GM21529 (cell line): ENCODE measurements around the gene EIF4E1B.
A peak's percentile ranks its signal among the peaks of the same experiment; 100 is the strongest.

Experiments used
- ATAC-seq: cut with Tn5 transposase; IDR thresholded peaks from one replicate; pipeline ENCODE4 v1.9.1; 2021; ENCODE audit not compliant: unreplicated experiment

Gene EIF4E1B

GRCh38 chr5:176660860-176661641 is 30.6 kb downstream of the EIF4E1B start:
- peak; percentile 73 for ATAC-seq

- no peak for ATAC-seq
These were observed 31.2 kb downstream of the EIF4E1B start for GRCh38 chr5:176661676-176662075.

DNA sequence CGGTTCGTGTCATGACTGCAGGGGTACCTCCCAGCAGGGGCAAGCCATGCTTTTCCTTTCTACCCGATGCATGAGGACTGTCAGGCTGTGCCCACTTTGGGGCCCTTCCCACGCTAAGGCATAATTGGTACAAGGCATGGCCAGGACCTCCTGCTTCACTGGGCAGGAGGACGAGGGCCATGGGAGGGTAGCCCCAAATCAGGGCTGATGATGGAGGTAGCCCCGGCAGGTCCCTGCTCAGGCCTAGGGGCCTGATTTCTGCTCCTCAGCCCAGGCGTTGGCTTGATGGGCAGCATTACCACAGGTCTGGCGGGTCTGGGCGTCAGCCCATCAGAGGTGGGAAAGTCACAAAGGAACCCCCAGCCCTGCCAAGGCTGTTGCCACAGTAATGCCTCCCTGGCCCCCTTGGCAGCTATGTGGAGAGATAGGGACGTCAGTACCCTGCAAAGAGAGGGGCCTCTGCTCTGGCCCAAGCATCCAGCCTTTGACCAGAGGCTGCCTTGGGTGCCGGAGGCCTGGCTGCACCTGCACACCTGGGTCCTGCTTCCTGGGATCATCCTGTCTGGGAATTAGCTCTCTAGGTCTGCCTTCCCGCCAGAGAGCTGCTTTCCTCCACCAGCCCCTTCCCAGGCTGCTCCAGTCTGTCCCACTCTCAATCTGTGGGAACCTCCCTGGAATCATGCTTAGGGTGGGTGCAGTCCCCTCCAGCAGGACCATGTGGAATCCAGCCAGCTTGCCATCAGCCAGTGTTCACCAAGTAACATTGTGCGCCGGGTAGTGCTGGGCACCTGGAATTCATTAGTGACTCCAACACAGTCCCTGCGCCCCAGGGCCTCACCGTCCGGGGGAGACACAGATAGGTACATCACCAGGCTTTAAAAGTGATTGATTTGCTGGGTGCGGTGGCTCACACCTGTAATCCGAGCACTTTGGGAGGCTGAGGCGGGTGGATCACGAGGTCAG is 32.2 kb downstream of the EIF4E1B start:
- no peak for ATAC-seq

GRCh38 chr5:176663566-176663965 is 33.1 kb downstream of the EIF4E1B start:
- no peak for ATAC-seq

DNA sequence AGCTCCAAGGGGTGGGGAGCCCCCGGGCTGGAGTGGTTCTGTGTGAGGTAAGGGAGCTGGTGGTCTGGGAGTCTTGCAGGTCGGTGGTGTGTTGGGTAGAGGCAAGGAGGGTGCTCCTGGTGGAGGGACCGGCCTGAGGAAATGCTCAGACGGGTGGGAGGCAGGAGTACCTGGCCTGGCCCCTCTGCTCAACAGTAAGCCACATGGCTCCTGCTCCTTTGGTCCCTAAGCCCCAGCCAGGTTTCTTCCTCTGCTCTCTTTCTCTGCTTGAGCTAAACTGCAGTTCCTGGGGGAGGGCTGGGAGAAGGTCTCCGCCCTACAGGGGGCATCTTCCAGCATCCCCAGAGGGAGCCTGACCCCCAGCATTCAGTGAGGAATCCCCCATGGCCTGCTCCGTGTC is 34.0 kb downstream of the EIF4E1B start:
- ATAC-seq = no peak

DNA sequence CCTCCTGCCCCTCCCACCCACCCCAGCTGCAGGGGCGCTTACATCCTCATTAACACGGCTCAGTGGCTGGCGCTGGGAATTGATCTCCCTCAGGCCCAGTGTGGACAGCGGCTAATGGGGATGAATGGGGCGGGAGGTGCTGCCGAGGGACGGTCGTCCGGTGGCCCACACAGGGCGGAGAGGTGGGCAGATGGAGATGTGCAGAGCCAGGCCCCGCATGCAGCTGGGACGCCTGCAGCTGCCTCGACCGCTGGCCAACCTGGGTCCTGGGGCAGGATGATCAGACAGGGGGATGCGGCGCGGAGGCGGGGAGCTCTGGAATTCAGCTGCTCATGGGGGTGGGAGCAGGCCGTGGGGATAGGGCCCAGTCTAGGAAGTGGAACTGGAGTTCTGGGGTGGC is 34.4 kb downstream of the EIF4E1B start:
- no peak for ATAC-seq

GRCh38 chr5:176665517-176665916 is 35.0 kb downstream of the EIF4E1B start:
- ATAC-seq = no peak

GRCh38 chr5:176667637-176668036 is 37.2 kb downstream of the EIF4E1B start:
- no peak for ATAC-seq

- no peak for ATAC-seq
These were observed 40.0 kb downstream of the EIF4E1B start for GRCh38 chr5:176670449-176670848.

- ATAC-seq = no peak
These were observed 40.9 kb downstream of the EIF4E1B start for GRCh38 chr5:176671399-176671798.

DNA sequence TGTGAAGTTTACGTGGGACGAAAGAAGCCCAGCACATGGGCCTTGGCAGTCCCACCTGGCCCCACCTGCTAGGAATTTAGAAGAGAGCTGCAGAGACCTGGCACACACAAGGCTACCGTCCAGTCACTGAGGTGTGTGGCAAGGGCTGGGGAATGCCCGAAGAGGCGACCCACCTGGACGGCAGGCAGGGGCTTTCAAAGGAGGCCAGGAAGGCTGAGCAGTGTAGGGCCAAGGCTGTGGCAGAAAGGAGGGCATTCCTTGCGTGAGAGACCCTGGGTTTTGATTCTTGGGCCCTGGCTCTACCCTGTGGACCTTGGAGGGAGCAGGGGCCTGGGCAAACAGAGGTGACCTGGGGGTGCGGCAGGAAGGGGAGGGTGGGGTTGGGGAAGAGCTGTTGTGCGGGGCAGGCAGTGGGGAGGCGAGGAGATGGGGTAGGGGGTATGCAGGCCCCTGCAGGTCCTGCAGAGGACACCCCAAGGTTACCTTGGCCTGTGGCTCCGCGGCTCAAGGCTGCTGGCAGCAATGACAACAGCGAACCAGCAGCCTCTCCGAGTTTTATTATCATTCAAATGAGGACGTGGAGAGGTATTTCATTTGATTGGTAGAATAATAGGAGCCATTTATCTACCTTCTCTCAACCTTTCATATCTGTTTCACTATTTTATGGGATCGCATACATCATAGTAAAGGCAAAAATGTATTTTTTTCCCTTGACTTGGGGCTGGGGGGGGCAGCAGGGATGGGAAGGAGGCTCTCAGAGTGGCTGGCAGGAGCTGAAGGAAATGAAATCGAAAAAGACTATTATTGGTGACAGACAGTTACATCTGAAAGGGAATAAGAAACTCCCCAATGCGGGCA is 41.6 kb downstream of the EIF4E1B start:
- no peak for ATAC-seq

GRCh38 chr5:176673651-176674583 is 43.4 kb downstream of the EIF4E1B start:
- no peak for ATAC-seq

- ATAC-seq = no peak
These were observed 44.3 kb downstream of the EIF4E1B start for GRCh38 chr5:176674799-176675198.

- no peak for ATAC-seq
These were observed 45.3 kb downstream of the EIF4E1B start for GRCh38 chr5:176675676-176676360.

- ATAC-seq = peak; percentile 88
These were observed 45.9 kb downstream of the EIF4E1B start for GRCh38 chr5:176676361-176676824.

- no peak for ATAC-seq
These were observed 46.9 kb downstream of the EIF4E1B start for GRCh38 chr5:176677209-176677939.

- no peak for ATAC-seq
These were observed 48.1 kb downstream of the EIF4E1B start for GRCh38 chr5:176678584-176678983.

DNA sequence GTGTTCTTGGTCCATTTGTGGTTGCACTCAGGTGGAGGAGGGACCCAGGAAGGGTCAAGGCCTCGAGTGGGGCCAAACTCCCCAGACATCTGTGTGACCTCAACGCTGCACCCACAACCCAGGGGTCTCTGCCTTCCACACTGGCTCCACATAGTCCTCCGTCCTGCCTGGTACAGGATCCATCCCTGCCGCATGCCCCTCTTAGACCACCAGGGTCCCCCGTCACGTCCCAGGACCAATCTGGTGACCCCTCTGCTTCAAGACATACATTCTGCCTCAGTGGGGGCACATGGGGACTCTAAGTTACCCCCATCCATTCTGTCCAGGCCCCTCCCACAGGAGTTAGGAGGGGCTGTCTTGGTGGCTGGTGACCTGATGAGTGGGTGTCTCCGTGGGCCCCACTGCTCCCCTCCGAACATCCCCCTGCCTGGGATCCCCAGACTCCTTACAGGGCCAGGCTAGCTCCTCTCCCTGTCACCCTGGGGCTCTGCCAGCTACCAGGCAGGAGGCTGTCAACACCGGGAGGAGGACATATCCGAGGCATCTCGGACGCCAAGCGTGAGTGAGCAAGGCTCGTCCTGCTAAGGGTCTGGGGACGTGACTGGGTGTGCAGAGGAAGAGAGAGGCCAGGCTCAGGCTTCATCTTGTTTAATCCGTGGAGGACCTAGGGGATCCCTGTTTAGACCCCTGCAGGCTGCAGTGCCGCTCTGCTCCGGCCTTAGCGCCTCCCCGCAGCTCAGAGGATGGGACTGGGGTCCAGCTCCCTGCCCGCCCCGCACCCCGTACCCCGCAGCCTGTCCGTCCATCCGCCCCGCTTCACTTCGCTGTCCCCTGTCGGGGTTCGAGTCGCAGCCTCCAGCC is 49.1 kb downstream of the EIF4E1B start:
- ATAC-seq = no peak
